Neuron (in vitro differentiated cells): ENCODE measurements around the gene LRP8.

Experiments used
- H2AFZ ChIP-seq: one replicate; pipeline ENCODE4 v1.6.1; 2013; ENCODE audit warnings: low read depth, mild to moderate bottlenecking, inconsistent platforms, low read length, moderate library complexity
- H3K27me3 ChIP-seq: one replicate; pipeline ENCODE4 v1.6.1; 2013; ENCODE audit warnings: low read length; ENCODE audit not compliant: insufficient read depth
- H3K36me3 ChIP-seq: one replicate; pipeline ENCODE4 v1.6.1; 2013; ENCODE audit warnings: low read length; ENCODE audit not compliant: insufficient read depth
- H3K4me1 ChIP-seq: one replicate; pipeline ENCODE4 v1.6.1; 2013; ENCODE audit warnings: low read length; ENCODE audit not compliant: insufficient read depth
- H3K4me3 ChIP-seq: 2 replicates; pipeline ENCODE4 v1.5.1; 2013; ENCODE audit warnings: mild to moderate bottlenecking, low read length, moderate library complexity
- H3K9me3 ChIP-seq: one replicate; pipeline ENCODE4 v1.6.1; 2013; ENCODE audit warnings: low read length

The LRP8 gene

DNA sequence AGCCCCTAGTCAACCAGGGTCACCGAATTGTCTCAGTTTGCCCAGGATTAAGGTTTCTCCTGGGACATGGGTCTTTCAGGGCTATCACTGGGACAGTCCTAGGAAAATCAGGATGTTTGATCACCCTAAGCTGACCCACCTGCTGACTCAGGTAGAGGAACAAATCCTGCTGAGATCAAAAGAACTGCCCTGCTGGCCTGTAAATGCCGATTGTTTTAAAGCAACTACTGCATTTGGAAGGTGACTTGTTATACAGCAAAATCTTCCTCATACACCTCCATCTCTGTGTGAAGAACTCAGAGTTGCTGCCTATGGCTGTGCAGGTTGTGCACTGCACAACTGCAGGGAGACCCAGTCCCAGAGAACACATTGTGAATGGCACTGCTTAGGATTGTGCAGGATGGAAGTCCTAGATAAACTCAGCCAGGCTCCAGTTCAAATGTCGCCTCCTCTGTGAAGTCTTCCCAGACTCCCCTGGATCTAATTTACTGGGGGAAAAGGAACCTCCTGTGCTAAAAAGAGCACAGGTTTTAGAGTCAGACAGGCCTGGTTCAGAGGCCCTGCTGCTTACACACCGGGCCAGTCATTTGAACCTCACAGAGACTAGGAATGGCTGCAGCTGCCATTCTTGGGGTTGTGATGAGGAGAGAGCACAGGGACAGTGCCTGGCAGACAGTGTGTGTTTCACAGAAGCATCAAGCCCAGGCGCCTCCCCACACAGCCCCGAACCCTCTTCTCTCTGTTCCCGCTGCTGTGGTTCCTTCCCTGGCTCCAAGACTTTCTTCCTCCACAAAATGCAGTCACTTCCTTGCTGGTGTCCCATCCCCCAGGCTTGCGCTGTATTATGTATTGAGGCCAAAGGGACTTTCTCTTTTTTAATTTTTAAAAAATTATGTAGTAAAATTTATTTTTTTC lies 23.2 kb upstream of the LRP8 start:
- Histone ChIP-seq H2AFZ (no peak overlapping the region), H3K4me3 (no peak overlapping the region), H3K27me3 (no peaks in the 10 kb centered on the region), H3K36me3 (no peaks in the 10 kb centered on the region), H3K4me1 (no peaks in the 10 kb centered on the region), H3K9me3 (no peaks in the 10 kb centered on the region)

DNA sequence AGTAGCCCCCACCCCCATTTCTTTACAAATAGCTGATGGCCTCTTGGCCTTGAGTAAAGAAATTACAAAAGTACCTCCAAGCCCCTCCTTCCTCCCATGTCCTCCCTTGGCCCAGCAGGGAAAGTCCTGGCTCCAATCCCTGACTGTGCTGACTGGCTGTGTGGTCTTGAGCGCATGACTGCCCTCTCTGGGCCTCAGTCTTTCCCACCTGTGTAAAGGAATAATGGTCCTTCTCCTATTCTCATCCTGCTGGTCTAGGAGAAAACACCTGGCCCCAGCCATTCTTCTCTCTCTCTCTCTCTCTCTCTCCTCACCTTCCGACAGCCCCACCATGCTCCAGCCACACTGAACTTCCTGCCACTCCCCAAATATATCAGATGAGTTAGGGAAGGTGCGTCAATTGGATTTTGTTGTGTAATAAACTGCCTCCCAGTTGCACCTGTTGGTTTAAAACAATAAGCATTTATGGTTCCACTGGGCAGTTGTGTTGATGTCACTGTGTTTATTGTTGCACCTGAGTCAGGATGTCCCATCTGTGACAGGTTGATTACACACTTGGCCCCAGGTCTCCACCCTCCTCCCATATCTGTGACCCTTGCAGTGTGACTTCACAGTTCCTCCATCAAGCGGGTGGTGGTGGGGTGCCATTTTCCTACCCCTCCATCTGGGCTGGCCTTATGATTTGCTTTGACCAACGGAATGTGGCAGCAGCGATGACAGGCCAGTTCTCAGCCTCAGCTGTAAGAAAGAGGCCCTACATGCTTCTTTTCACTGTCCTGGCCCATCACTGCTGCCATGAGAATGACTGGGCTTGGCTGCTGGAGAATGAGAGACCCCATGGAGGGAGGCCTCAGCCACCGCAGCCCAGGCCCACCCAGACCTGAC lies 22.3 kb upstream of the LRP8 start:
- H3K36me3 ChIP-seq = no peaks in the 10 kb centered on the region
- H3K4me3 ChIP-seq = no peak overlapping the region
- no peaks in the 10 kb centered on the region for H3K9me3 ChIP-seq
- no peak overlapping the region for H2AFZ ChIP-seq
- no peaks in the 10 kb centered on the region for H3K27me3 ChIP-seq
- no peaks in the 10 kb centered on the region for H3K4me1 ChIP-seq

DNA sequence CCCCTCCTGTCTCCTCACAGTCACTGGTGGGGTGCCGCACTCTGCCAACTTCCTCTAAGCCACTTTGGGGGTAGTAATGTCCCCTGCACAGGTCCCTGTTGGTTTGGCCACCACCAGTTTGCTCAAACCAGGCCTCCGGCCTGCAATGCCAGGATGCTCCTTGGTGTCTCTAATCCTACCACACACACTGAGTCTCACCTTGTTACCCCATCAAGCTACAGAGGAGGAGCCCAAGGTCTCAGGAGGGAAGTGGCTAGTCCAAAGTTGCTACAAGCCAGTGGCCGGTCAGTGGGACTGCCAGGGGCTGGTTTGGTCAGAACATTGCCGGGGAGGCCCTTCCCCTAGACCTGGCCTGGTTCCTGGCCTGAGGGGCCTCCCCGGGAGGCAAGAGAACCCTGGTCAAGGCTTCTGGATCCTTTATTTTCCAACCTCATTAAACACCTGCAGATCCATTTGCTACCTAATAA lies 21.5 kb upstream of the LRP8 start:
- no peak overlapping the region for H2AFZ ChIP-seq
- H3K27me3 ChIP-seq = no peaks in the 10 kb centered on the region
- no peaks in the 10 kb centered on the region for H3K9me3 ChIP-seq
- H3K36me3 ChIP-seq = no peaks in the 10 kb centered on the region
- H3K4me1 ChIP-seq = no peaks in the 10 kb centered on the region
- no peak overlapping the region for H3K4me3 ChIP-seq

DNA sequence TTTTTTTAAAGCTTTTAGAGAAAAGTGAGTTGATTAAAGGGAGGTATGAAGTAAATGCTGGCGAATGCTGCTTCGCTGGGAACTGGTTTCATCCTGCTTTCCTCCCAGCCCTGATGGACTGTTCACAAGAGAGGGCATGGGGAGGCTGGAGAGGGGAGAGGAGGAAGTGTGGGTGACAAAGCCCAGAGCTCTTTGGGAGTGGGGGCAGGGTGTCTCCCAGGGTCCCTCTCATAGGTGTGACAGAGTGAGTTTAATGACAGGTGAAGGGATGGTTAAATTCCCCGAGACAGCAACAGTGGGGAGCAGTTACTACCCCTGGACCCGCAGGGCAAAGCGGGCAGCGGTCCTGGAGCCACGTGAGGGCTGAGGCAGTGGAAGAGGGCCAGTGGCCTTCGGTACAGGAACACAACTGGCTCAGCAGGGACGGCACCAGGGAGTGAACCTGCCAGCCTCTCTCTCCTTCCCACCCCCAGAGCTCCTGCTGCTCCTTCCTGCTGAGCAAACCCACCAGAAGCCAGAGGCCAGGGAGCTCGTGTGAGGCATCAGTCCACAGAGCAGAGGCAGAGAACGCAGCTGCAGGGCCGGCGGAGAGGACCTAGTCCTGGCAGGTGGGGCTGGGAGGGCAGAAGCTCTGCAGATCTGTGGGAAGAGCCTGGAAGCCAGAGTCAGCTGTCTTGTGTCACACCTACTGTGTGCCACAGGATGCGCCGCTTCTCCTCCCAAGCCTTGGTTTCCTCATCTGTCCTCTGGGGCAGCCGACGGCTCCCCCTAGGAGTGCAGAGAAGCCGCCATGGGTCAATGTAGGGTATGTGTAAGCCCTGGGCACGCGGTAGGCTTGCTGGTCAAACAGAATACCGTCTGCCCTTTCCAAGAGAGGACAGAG lies 20.9 kb upstream of the LRP8 start:
- Histone ChIP-seq H3K27me3 (no peaks in the 10 kb centered on the region), H3K36me3 (no peaks in the 10 kb centered on the region), H2AFZ (no peak overlapping the region), H3K4me1 (no peaks in the 10 kb centered on the region), H3K4me3 (no peak overlapping the region), H3K9me3 (no peaks in the 10 kb centered on the region)

DNA sequence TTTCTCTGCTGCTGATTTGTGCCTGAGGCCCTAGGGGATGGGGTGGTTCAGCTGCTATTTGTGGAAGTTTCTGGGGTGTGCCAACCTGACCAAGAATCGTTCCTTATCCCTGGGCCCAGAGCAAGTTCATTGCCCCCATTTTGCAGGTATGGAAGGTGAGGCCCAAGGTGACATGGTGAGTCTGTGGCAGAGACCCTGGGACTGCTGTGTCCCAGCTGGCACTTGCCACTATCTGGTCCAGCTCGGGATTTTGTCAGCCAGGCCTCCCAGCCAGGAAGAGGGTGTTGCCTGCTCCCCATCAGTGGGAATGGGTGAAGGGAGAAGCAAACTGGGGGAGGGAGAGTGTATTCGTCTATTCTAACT lies 18.9 kb upstream of the LRP8 start:
- H3K4me3 ChIP-seq = no peak overlapping the region
- H3K9me3 ChIP-seq = no peaks in the 10 kb centered on the region
- H3K4me1 ChIP-seq = no peaks in the 10 kb centered on the region
- H2AFZ ChIP-seq = no peak overlapping the region
- H3K36me3 ChIP-seq = no peaks in the 10 kb centered on the region
- no peaks in the 10 kb centered on the region for H3K27me3 ChIP-seq

DNA sequence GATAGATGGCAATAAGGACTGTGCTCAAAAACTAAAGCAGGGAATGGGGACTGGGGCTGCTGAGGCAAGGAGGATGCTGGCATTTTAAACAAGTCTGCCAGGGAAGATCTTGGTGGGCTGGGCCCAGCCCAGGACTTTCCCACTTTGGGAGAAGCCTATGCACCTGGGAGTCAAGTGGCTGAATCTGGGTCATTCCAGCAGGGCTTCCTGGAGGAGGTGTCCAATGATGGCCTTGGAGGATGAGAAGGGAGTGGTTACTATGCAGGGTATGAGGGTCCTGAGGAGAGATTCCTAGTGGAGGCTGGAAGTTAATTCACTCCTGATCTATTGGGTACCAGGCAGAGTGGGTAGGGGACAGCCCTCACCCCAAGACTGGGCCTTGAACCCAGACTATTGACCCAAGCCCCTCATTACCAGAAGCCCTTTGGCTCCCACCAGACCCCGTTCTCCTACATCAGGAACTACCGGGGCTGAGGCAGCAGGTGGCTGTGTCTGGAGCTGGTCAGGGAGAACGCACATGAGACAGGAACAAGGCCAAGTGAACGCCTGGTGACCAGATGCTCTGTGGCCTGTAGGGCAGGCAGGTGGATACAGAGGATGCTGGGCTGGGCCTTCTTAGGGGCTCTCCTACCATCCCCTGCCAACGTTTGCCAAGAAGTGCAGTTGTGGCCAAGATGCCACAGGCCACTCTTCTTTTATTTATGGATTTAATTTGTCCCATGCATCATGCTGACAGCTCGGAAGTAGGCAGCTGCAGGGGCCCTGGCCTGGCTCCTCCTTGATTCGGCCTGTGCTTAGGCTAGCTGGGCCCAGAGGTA lies 18.3 kb upstream of the LRP8 start:
- Histone ChIP-seq H3K4me1 (no peaks in the 10 kb centered on the region), H3K27me3 (no peaks in the 10 kb centered on the region), H2AFZ (no peak overlapping the region), H3K36me3 (no peaks in the 10 kb centered on the region), H3K4me3 (no peak overlapping the region), H3K9me3 (no peaks in the 10 kb centered on the region)

DNA sequence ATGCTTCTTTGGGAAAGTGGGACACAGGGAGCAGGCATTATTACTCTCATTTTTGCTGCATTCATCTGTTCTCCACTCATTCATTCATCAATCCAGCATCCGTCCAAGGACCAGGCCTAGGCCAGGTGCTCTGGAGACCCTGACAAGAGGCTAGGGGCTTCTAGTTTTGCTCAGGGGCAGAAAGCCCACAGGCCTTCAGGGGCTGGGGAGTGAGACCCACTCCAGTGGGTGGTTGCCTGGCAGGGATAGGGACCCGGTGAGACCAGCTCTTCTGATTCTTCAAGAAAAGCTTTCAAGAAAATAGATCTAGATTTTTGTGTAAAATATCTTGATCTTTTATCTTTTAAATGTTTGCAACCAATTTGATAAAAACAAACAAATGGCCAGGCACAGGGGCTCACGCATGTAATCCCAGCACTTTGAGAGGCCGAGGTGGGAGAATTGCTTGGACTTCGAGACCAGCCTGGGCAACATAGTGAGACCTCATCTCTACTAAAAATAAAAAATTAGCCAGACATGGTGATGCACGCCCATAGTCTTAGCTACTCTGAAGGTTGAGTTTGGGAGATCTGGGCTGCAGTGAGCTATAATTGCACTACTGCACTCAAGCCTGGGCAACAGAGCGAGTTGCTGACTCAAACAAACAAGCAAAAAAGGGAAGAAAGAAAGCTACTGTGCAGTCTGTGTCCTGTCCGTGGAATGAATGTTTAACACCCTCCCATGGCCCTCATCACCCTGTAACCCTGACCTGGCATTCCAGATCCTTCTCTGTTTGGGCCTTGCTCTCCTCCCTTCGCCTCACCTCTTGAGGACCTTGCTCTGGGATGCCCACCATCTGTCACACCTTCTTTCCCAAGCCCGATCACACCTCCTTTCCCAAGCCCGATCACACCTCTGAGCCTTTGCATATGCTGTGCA lies 17.3 kb upstream of the LRP8 start:
- H3K4me3 ChIP-seq = no peak overlapping the region
- no peaks in the 10 kb centered on the region for H3K9me3 ChIP-seq
- H2AFZ ChIP-seq = no peak overlapping the region
- H3K27me3 ChIP-seq = no peaks in the 10 kb centered on the region
- no peaks in the 10 kb centered on the region for H3K36me3 ChIP-seq
- H3K4me1 ChIP-seq = no peaks in the 10 kb centered on the region

DNA sequence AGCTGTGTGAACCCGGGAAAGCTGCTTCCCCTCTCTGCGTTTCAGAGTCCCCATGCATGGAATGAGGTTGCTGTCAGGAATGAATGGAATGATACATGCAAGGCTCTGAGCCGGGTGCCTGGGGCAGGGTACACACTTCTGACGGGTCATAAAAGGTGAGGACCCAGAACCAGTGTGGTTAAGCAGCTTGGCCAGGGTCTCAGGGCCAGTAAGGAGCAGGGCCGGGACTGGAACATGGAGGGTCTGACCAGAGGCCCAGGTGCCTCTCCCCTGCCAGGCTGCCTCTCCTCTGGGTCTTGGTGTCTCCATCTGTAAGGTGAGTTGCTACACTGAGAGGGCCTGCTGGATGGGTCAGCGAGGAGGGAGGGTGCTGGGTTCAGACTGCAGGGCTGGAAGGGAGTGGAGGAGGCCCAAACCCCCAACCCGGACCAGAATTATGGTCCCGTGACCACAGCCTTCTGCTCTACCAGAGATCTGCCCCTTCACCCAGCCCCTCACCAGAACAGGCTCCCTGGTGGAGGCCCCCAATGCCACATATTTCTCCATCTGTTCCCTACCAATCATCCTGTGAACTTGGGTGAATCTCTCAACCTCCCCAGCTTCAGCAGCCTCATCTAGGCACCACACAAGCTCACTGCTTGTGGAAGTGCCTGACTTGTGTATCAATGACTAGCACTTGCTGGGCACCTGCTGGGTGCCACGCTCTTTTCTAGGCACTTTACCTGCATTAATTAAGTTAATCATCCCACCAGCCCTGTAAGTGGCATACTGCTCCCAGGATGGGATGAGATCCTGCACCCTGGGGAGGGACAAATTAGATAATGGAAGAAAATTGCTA lies 16.2 kb upstream of the LRP8 start:
- Histone ChIP-seq H3K4me1 (no peaks in the 10 kb centered on the region), H3K9me3 (no peaks in the 10 kb centered on the region), H2AFZ (no peak overlapping the region), H3K4me3 (no peak overlapping the region), H3K36me3 (no peaks in the 10 kb centered on the region), H3K27me3 (no peaks in the 10 kb centered on the region)

DNA sequence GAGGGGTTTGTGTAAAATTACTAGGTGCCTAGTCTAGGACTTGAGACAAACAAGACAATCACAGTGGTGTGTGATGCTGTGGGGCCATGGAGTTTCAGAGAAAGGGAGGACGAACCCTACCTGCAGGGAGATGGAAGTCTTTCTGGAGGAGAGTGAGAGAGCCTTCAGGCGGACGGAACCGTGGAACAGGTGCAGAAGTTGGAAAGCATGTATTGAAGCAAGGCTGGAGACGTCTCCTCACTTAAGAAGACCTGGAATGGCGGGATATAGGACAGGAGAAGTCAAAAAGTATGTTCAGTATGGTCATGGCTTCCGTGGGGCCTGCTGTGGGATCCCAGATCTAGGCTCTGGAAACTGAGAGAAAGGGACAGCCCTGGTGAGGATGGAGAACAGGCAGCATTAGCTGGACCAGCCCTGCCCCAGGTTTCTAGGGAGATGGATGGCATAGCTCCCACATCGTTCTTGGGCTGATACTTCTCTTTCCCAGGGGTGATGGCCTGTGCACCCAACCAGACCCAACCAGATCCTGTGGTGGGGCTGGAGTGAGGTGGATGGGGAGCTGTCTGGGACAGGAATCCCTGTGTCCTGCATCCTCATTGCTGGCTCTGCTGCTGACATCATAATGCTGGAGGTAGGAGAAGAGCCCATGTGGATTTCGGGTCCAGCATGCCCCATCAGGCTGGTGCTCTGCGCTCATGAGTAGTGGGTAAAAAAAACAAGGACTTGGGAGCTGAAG lies 15.0 kb upstream of the LRP8 start:
- no peak overlapping the region for H2AFZ ChIP-seq
- no peak overlapping the region for H3K4me3 ChIP-seq
- H3K36me3 ChIP-seq = no peaks in the 10 kb centered on the region
- H3K4me1 ChIP-seq = no peaks in the 10 kb centered on the region
- H3K9me3 ChIP-seq = no peaks in the 10 kb centered on the region
- H3K27me3 ChIP-seq = no peaks in the 10 kb centered on the region

DNA sequence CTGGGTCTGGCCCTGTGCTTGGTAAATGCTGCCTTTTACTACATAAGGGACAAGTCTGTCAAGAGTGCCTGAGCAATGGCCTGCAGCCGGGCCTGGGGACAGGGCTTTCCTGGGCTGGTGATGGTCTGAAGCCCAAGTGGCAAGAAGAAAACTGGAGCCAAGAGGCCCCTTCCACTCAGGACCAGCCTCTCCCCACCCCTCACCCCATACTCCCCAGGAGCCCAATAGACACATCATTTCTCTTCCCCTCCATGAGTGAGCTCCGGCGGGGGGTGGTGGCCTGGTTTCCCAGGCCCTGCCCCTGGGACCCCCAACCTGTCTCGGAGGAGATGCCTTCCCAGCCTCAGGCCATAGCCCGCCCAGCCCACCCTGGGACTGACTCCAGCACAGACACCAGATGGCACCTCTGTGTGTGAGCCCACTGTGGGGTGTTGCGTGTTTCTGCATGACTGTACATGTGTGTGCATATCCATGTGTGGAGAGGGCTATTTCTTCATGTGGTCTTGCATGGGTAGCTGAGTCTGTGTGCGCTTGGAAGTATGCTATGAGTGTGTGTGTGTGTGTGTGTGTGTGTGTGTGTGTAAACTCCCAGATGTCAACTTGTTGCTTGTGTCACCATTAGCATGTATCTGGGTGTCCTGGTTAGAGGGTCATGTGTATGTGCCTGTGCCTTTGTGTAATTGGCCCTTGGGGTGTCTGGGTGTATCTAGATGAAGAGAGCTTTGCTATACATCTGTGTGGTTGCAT lies 14.3 kb upstream of the LRP8 start:
- no peaks in the 10 kb centered on the region for H3K4me1 ChIP-seq
- no peak overlapping the region for H3K4me3 ChIP-seq
- no peaks in the 10 kb centered on the region for H3K9me3 ChIP-seq
- H3K36me3 ChIP-seq = no peaks in the 10 kb centered on the region
- no peak overlapping the region for H2AFZ ChIP-seq
- no peaks in the 10 kb centered on the region for H3K27me3 ChIP-seq
